GM21825 (cell line): ENCODE measurements around the gene GMDS.

ENCODE experiments used
- ATAC-seq: cut with Tn5 transposase; IDR thresholded peaks from one replicate; pipeline ENCODE4 v1.9.1; 2021; ENCODE audit warnings: mild to moderate bottlenecking, moderate library complexity; ENCODE audit not compliant: unreplicated experiment

GMDS gene

DNA sequence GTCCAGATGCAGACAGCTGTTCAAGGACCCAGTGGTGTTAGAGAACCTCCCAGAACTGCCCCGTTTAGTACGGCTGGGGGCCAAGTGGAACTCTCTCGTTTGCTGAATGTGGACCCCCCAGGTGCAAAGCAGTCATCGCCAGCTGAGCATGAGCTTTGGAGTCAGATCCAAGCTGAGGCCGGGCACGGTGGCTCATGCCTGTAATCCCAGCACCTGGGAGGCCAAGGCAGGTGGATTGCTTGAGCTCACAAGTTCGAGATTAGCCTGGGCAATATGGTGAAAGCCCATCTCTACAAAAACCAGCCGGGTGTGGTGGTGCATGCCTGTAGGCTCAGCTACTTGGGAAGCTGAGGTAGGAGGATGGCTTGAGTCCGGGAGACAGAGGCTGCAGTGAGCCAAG, 606.0 kb downstream of the GMDS start:
- ATAC-seq: no peak

- no peak for ATAC-seq
Observed at GRCh38 chr6:1636971-1637871, 608.2 kb downstream of the GMDS start.

DNA sequence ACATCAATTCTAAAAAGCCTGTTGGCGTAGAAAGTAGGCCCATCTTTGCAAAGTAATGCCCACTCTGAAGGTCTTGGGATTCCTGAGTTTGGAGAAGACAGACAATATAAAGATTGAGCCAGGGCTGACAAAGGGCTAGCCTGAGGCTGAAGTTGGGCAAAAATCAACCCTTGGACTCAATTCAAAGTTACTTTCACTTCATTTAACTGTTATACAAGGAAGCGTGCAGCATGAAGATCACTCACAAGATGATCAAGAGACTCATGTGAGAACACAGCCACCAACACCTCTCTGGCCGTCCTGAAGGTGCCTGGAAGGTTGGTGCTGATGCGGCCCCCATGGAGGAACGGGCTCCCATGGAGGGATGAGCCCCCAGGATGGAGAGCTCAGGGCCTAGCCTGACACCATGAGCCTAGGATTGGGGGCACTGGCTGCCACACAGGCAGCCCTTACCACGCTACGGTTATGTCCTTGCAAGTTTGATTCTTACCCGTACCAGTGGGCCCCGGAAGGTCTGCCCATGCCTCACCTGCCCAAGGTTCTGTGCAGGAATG, 609.1 kb downstream of the GMDS start:
- no peak for ATAC-seq

GRCh38 chr6:1635305-1636010, 609.9 kb downstream of the GMDS start:
- ATAC-seq: no peak

GRCh38 chr6:1634081-1634480, 611.3 kb downstream of the GMDS start:
- no peak for ATAC-seq

GRCh38 chr6:1633366-1634021, 611.9 kb downstream of the GMDS start:
- ATAC-seq: no peak

DNA sequence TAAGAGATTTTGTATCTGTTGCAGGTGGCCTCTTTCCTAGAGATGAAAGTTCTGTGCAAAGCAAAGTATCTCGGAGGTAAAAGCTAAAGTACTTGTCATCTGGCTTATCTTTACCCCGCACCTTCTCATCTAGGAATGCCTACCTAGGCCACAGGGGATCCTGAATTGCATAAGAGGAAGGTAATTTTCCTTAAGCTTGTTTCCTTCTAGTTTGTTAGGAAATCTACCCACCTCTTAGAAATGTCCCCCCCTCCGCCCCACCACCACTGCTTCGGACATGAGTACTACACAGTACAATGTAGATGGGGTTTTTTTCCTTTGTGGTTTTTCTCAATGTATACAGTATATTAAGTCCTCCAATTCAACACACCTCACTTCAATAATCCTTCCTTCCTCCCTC, 614.2 kb downstream of the GMDS start:
- ATAC-seq: no peak

- ATAC-seq: no peak
Observed at GRCh38 chr6:1630771-1631217, 614.6 kb downstream of the GMDS start.

DNA sequence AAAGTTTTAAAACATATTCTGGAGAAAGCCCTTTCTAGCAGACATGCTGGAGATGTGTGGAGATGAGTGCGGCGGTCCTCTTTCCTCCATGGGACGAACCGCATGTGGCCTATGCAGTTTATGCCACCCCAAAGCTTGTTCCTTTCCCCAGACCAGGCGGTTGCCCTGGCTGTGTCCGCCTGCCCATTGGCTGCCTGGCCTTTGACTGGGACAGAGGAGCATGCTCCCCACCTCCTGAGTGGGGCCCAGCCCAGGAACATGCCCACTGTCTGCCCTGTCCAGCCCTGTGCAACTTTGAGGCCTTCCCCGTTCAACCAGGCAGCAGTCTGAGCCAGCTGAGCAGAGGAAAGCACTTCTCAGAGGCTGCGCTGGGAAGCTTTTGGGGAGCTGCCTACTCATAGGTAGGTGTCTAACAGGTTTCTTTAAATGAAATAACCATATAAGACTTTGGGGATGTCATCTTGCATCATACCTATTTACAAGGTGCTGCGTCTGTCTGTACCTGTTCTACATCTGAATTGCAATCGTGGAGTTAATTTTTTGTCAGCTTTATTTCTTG, 615.1 kb downstream of the GMDS start:
- ATAC-seq: no peak

- no peak for ATAC-seq
Observed at GRCh38 chr6:1629316-1629715, 616.1 kb downstream of the GMDS start.

- no peak for ATAC-seq
Observed at GRCh38 chr6:1627827-1628560, 617.4 kb downstream of the GMDS start.

GRCh38 chr6:1626481-1626880, 618.9 kb downstream of the GMDS start:
- ATAC-seq: no peak

DNA sequence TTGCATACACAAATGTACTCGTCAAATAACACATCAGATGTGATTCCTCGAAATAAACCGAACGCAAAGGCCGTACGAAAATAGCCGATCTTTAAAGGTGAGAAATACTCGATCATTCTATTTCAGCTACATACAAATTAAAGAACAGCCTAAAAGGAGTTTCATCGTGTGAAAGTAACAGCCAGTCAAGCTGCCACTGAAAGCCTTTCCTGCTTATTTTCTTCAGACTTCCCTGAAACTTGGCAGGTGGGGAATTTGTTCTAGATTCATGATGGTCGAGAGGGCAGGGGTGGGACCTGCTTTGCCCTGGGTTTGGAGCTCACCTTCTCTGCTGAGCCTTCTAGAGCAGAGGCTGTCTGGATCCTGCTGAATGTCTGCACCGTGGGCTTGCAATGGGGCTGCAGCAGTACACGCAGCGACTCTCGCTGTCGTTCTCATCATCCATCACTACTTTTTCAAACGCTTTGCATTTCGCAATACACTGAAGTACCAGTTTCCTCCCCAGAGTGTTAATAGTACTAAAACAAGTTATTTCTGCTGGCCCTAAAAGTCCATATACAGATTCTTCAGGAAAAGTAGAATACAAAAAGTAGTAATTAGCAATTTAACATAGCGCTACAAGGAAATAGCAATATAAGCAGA, 619.5 kb downstream of the GMDS start:
- ATAC-seq: no peak

DNA sequence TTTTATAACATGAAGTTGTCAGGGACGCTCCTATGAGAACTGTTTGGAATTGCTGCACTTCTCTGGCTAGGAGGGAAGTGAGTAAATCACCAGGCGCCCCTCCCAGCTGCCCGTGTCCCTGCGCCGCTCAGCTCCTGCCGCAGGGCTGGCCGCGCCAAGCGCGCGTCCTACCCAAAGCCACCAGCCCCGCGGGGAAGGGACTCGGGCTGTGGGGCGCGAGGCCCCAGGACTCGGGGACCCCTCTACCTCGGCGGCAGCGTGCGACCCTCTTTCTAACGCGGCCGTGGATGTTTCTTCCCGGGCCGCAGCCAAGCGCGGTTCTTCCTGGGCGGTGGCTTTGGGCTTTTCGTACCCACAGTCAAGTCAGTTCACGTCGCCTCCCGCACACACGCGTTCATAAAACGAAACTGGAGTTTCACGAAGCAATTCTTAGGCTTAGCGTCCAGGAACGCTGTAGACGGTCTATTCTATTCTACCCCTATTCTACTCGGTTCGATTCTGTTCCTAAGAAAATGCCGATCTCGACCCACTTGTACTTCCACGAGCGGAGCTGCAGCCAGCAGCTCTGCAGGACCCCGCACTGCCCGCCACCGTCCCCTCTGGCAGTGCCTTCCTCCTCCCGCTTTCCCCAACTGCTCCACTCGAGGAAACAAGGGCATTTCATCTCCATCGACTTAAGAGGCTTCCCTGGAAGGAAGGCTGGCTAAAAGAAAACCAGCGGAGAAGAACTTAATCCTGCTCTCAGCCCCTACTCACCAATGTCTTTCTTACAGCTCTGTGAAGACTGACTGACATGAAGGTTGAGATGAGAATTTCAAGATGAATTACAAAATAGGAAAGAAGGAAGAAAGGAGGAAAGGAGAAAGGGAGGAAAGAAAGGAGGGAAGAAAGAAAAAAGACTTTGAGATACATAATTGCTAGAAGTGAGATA, 620.3 kb downstream of the GMDS start:
- ATAC-seq: no peak

DNA sequence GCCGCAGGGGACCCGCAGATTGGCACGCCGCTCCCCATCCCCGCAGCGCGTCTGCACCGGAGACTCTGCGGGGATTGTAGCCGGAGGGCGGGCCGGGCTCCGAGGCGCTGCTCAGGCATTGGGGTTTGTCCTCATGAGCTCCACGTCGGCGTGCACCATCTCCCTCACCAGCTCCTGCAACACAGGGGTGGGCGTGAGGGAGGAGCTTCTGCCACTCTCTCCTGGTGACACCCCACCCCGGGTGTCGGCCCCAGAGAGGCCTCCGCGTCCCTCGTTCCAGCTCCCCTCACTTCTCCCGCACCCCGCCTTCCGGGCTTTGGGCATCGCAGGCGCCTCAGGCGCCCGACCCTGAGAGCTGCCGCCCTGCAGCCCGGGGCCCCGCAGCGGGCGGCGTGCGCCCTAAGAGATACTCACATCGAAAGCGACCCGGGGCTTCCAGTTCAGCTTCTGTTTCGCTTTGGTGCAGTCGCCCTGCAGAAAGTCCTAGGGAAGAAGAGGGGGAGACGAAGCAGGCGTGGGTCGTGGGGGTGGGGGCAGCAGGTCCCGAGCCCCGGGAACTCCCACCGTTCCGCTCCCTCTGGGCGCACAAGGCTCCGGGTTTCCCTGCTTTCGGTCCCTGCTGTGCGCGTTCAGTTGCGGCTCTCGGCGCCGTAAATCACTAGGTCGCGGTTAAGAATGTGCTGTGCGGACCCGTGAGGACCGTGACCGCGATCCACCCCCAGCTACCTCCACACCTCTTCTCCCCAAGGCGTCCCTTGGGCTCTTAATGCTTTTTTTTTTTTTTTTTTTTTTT, 621.2 kb downstream of the GMDS start:
- no peak for ATAC-seq

DNA sequence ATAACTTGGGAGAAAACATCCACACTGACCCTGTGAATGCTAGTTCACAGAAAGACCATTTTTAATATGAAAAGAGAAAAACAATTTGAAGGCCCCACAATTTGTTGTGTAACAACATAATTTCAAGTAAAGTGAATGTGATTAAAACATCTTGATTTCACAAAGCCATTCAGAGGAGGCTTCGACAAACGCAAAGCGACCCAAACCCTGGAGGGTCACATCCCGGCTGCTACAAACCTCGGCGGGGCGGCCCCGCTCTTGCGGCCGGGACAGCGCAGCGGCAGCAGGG, 621.7 kb downstream of the GMDS start:
- no peak for ATAC-seq

DNA sequence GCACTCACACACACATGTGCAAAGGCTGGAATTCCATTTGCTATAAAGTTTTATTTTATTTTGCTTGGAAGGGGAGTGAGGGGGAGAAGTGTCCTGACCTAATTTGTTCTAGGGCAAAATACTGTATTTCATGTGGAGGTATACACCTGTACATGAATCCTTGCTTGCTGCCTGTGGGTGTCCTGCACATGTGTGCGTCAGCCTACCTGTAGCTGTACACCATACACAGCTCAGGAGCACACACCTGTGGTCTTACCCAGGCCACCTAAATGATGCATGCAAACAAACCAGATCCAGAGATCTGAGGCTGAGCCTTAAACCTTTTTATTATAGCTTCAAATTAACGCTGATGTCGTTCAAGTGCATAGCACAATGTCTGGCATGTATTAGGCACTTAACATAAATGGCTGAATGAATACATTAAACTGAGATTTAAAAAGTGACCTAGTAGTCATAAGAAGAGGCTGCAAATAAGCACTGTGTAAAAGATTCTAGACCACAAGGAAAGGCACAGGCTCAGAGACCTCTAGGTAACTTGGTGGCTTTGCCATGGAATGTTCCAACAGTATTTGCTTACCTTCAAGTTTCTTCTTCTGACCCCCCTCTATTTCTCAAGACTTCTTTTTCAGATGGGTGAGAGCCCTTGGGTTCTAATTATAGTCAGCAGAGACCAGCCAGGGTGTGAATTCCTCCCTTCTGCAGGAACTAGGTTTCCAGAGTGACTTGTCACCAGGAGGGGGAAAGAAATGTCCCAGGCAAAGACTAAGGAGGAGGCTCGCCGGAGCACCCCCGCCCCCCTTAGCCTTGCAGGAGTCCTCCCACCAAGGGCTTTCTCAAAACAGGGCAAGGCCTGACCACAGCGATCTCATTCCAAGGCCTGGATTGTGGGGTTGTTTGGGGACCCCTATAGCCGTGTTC, 622.3 kb downstream of the GMDS start:
- ATAC-seq: no peak
